HepG2 (cell line): ENCODE data around the gene ARFIP1. TPM values are rescaled to one million over a fixed set of nuclear protein-coding genes. Genes with fewer than 3 reads are reported as not detected.

Experiments
- AGO1 ChIP-seq: fragments of 200-400 bp; formaldehyde crosslinking; IDR thresholded peaks from 2 replicates; pipeline ENCODE4 v1.6.1; 2017; ENCODE audit warnings: mild to moderate bottlenecking, low read depth, low read length, moderate library complexity; ENCODE audit not compliant: poor library complexity, severe bottlenecking
- CREB1 ChIP-seq, 2 experiments: fragments of 450-650 bp in 1 of 2; IDR thresholded peaks; 2 replicates each; pipeline ENCODE4 v1.6.1; 2016 to 2017; ENCODE audit warnings: control low read depth in 1 of 2, mild to moderate bottlenecking in 1 of 2, missing compliant biosample characterization in 1 of 2, missing genetic modification characterization in 1 of 2
- FOXC1 ChIP-seq: sonication (generic); formaldehyde crosslinking; IDR thresholded peaks from 2 replicates; pipeline ENCODE4 v1.8.0; 2022; ENCODE audit warnings: mild to moderate bottlenecking, missing genetic modification reagents, borderline replicate concordance
- HOXA7 ChIP-seq: sonication (generic); formaldehyde crosslinking; IDR thresholded peaks from 2 replicates; pipeline ENCODE4 v1.8.1; 2022; ENCODE audit warnings: mild to moderate bottlenecking, missing genetic modification reagents, moderate library complexity
- KAT2B ChIP-seq: fragments of 150-350 bp; IDR thresholded peaks from 2 replicates; pipeline ENCODE4 v1.6.1; 2014; ENCODE audit warnings: low read depth, low read length, borderline replicate concordance
- KDM6A ChIP-seq: IDR thresholded peaks from 2 replicates; pipeline ENCODE4 v1.6.1; 2016; ENCODE audit warnings: low read depth
- KIAA2018 ChIP-seq: sonication (generic); formaldehyde crosslinking; IDR thresholded peaks from 2 replicates; pipeline ENCODE4 v1.5.0; 2020; ENCODE audit warnings: mild to moderate bottlenecking, missing genetic modification reagents, borderline replicate concordance
- MED8 ChIP-seq: sonication (generic); formaldehyde crosslinking; IDR thresholded peaks from 2 replicates; pipeline ENCODE4 v1.8.1; 2023; ENCODE audit warnings: mild to moderate bottlenecking, missing genetic modification reagents; ENCODE audit not compliant: insufficient replicate concordance
- NFIB ChIP-seq: sonication (generic); formaldehyde crosslinking; IDR thresholded peaks from 2 replicates; pipeline ENCODE4 v1.9.0; 2021; ENCODE audit warnings: missing genetic modification reagents, mild to moderate bottlenecking, borderline replicate concordance
- SNAPC2 ChIP-seq: sonication (generic); formaldehyde crosslinking; IDR thresholded peaks from 2 replicates; pipeline ENCODE4 v1.8.1; 2022; ENCODE audit warnings: mild to moderate bottlenecking, missing genetic modification reagents
- SRSF1 ChIP-seq: fragments of 200-400 bp; formaldehyde crosslinking; optimal IDR thresholded peaks from 2 replicates; pipeline ENCODE3; 2017; ENCODE audit warnings: mild to moderate bottlenecking, low read depth, low read length, moderate library complexity
- ZBTB25 ChIP-seq: IDR thresholded peaks from 2 replicates; pipeline ENCODE4 v1.6.1; 2018; ENCODE audit warnings: missing genetic modification reagents
- ZNF282 ChIP-seq: fragments of 450-650 bp; IDR thresholded peaks from 2 replicates; pipeline ENCODE4 v1.6.1; 2018; ENCODE audit not compliant: partially characterized antibody
- ZNF564 ChIP-seq: sonication (generic); formaldehyde crosslinking; IDR thresholded peaks from 2 replicates; pipeline ENCODE4 v1.8.1; 2023; ENCODE audit warnings: mild to moderate bottlenecking, missing genetic modification reagents
- ZNF841 ChIP-seq: sonication (generic); formaldehyde crosslinking; IDR thresholded peaks from 2 replicates; pipeline ENCODE4 v1.8.1; 2023; ENCODE audit warnings: missing genetic modification reagents, borderline replicate concordance
- polyA plus RNA-seq, 8 experiments: library from polyadenylated mRNA; depleted of rRNA in 3 of 8; stranded (reverse) in 7 of 8; unstranded in 1 of 8; fragments of >200 nt; fragmentation: Illumina TruSeq in 4 of 8; extraction: Trizol in 4 of 8; gene quantifications; 2 replicates each; pipeline versions ENCODE4 v1.2.1 to v1.2.3, GENCODE V29; 2011 to 2016; ENCODE audit warnings: low read depth in 4 of 8, missing spikeins in 1 of 8, mixed read lengths in 1 of 8; ENCODE audit not compliant: insufficient read depth in 1 of 8
- total RNA-seq, 5 experiments: library from RNA; depleted of rRNA; stranded (reverse); fragments of >200 nt; fragmentation: Illumina TruSeq; extraction: Trizol; gene quantifications; 2 replicates each; pipeline ENCODE4 v1.2.3, GENCODE V29; 2016; ENCODE audit warnings: low read depth in 1 of 5
- TF ChIP-seq, protein P1 (sequence below): sonication (generic); formaldehyde crosslinking; IDR thresholded peaks from 2 replicates; pipeline ENCODE4 v1.8.1; 2023; ENCODE audit warnings: missing genetic modification reagents, mild to moderate bottlenecking, borderline replicate concordance
- TF ChIP-seq, protein P2 (sequence below): sonication (generic); formaldehyde crosslinking; IDR thresholded peaks from 2 replicates; pipeline ENCODE4 v1.5.1; 2020; ENCODE audit warnings: missing genetic modification reagents, mild to moderate bottlenecking, borderline replicate concordance

Gene ARFIP1
- total and polyA plus RNA-seq, 2 of the 13 experiments (the other 11 are each of a cell fraction or from before 2014, with no cell fraction given) = 9.9 to 27.7 TPM

GRCh38 chr4:152779513-152780266 lies at the start of gene ARFIP1, which contains the start of gene TIGD4 (continued):
- no peak; the same call in 1 of the 2 replicates for TF ChIP-seq KIAA2018 (CRISPR knock-in tag)
- no peak for TF ChIP-seq KAT2B
- TF ChIP-seq, protein P1, sequence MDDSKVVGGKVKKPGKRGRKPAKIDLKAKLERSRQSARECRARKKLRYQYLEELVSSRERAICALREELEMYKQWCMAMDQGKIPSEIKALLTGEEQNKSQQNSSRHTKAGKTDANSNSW (CRISPR knock-in tag) = no peak
- TF ChIP-seq AGO1 = peak; percentile 41
- TF ChIP-seq KDM6A (CRISPR knock-in tag) = no peak
- no peak for TF ChIP-seq HOXA7 (CRISPR knock-in tag)
- no peak for TF ChIP-seq NFIB (CRISPR knock-in tag)
- TF ChIP-seq, protein P2, sequence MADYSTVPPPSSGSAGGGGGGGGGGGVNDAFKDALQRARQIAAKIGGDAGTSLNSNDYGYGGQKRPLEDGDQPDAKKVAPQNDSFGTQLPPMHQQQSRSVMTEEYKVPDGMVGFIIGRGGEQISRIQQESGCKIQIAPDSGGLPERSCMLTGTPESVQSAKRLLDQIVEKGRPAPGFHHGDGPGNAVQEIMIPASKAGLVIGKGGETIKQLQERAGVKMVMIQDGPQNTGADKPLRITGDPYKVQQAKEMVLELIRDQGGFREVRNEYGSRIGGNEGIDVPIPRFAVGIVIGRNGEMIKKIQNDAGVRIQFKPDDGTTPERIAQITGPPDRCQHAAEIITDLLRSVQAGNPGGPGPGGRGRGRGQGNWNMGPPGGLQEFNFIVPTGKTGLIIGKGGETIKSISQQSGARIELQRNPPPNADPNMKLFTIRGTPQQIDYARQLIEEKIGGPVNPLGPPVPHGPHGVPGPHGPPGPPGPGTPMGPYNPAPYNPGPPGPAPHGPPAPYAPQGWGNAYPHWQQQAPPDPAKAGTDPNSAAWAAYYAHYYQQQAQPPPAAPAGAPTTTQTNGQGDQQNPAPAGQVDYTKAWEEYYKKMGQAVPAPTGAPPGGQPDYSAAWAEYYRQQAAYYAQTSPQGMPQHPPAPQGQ (CRISPR knock-in tag) = no peak
- TF ChIP-seq MED8 (CRISPR knock-in tag) = peak; percentile 33
- TF ChIP-seq FOXC1 (CRISPR knock-in tag) = peak; percentile 81; the same call in 1 of the 2 replicates
- TF ChIP-seq SNAPC2 (CRISPR knock-in tag) = no peak
- no peak for TF ChIP-seq SRSF1
- peak; percentile 87 for TF ChIP-seq CREB1 (IDR thresholded peaks at IDR 0.05)
- TF ChIP-seq CREB1 (CRISPR knock-in tag; IDR thresholded peaks at IDR 0.05) = peak; percentile 92
- no peak for TF ChIP-seq ZNF282
- TF ChIP-seq ZBTB25 (CRISPR knock-in tag) = peak; percentile 71
- TF ChIP-seq ZNF841 (CRISPR knock-in tag) = no peak
- no peak for TF ChIP-seq ZNF564
